OCI-LY1 (cell line): ENCODE data around the gene ZNF777.

Experiments used
- H2AFZ ChIP-seq: fragments of 200-600 bp; sonication (generic), shearing (Covaris generic); 2 replicates; pipeline ENCODE4 v1.6.0; 2014; ENCODE audit warnings: antibody characterized with exemption, mild to moderate bottlenecking, low read length
- H3F3A ChIP-seq: fragments of 200-600 bp; sonication (generic), shearing (Covaris generic); 2 replicates; pipeline ENCODE4 v1.6.0; 2014; ENCODE audit warnings: mild to moderate bottlenecking, antibody characterized with exemption, low read length, moderate library complexity; ENCODE audit not compliant: insufficient read depth
- H3K27ac ChIP-seq: fragments of 200-600 bp; sonication (generic); 2 replicates; pipeline ENCODE4 v1.5.1; 2014; ENCODE audit warnings: low read length, mixed run types, mild to moderate bottlenecking, low read depth; ENCODE audit not compliant: poor library complexity, severe bottlenecking
- H3K27me3 ChIP-seq: fragments of 200-600 bp; sonication (generic); 2 replicates; pipeline ENCODE4 v1.6.0; 2014; ENCODE audit warnings: antibody characterized with exemption, mild to moderate bottlenecking, low read length, moderate library complexity; ENCODE audit not compliant: insufficient read depth
- H3K36me3 ChIP-seq: fragments of 200-600 bp; sonication (generic); 2 replicates; pipeline ENCODE4 v1.6.1; 2014; ENCODE audit warnings: mild to moderate bottlenecking, antibody characterized with exemption, low read length, moderate library complexity, mixed read lengths; ENCODE audit not compliant: insufficient read depth
- H3K4me1 ChIP-seq: fragments of 200-600 bp; sonication (generic); 2 replicates; pipeline ENCODE4 v1.5.1; 2014; ENCODE audit warnings: mild to moderate bottlenecking, low read length, moderate library complexity; ENCODE audit not compliant: insufficient read depth, severe bottlenecking
- H3K4me2 ChIP-seq: fragments of 200-600 bp; sonication (generic), shearing (Covaris generic); 2 replicates; pipeline ENCODE4 v1.6.1; 2014; ENCODE audit warnings: low read length
- H3K4me3 ChIP-seq: fragments of 200-600 bp; sonication (generic); 2 replicates; pipeline ENCODE4 v1.5.1; 2014; ENCODE audit warnings: low read length, low read depth, mild to moderate bottlenecking, mixed read lengths; ENCODE audit not compliant: poor library complexity, severe bottlenecking
- H3K79me2 ChIP-seq: fragments of 200-600 bp; shearing (Covaris generic); 2 replicates; pipeline ENCODE4 v1.6.1; 2016; ENCODE audit warnings: mixed run types, low read length, mixed read lengths; ENCODE audit not compliant: insufficient read depth
- H3K9ac ChIP-seq: fragments of 200-600 bp; sonication (generic), shearing (Covaris generic); 2 replicates; pipeline ENCODE4 v1.6.1; 2014; ENCODE audit warnings: mild to moderate bottlenecking, low read length, mixed read lengths
- H3K9me2 ChIP-seq: fragments of 200-600 bp; sonication (generic), shearing (Covaris generic); 2 replicates; pipeline ENCODE4 v1.6.1; 2014; ENCODE audit warnings: low read depth, mild to moderate bottlenecking, low read length, mixed read lengths
- H3K9me3 ChIP-seq: fragments of 200-600 bp; shearing (Covaris generic); 2 replicates; pipeline ENCODE4 v1.6.1; 2014; ENCODE audit warnings: low read length, mixed read lengths
- H4K20me1 ChIP-seq: fragments of 200-600 bp; sonication (generic), shearing (Covaris generic); 2 replicates; pipeline ENCODE4 v1.6.0; 2016; ENCODE audit warnings: mild to moderate bottlenecking, low read length; ENCODE audit not compliant: insufficient read depth
- CTCF ChIP-seq: fragments of 200-600 bp; sonication (generic), shearing (Covaris generic); IDR thresholded peaks from 2 replicates; pipeline ENCODE4 v1.5.1; 2017; ENCODE audit warnings: mild to moderate bottlenecking, antibody characterized with exemption, low read length, moderate library complexity, mixed read lengths
- EZH2 ChIP-seq: fragments of 200-600 bp; sonication (generic), shearing (Covaris generic); IDR thresholded peaks from 2 replicates; pipeline ENCODE4 v1.8.0; 2017; ENCODE audit warnings: borderline replicate concordance, mixed run types, mild to moderate bottlenecking, antibody characterized with exemption, low read length, moderate library complexity, mixed read lengths

Gene ZNF777

GRCh38 chr7:149456506-149457421 is 4.1 kb downstream of the ZNF777 start:
- Histone ChIP-seq H2AFZ (no peak overlapping the region), H3K9me3 (no peaks in the 10 kb centered on the region), H3K4me2 (no peak overlapping the region), H3K9ac (no peak overlapping the region), H3K9me2 (no peaks in the 10 kb centered on the region), H3K27me3 (no peaks in the 10 kb centered on the region; the same call in 1 of the 2 replicates), H3K36me3 (peaks cover 12% of the 10 kb centered on the region; the same call in 1 of the 2 replicates), H3F3A (peaks cover 4% of the 10 kb centered on the region; the same call in 1 of the 2 replicates), H4K20me1 (no peaks in the 10 kb centered on the region), H3K4me3 (no peak overlapping the region), H3K27ac (no peak overlapping the region), H3K79me2 (no peaks in the 10 kb centered on the region), H3K4me1 (peaks cover 12% of the 10 kb centered on the region)
- no peak for TF ChIP-seq CTCF
- TF ChIP-seq EZH2 = no peak

GRCh38 chr7:149455175-149455950 is 5.5 kb downstream of the ZNF777 start:
- TF ChIP-seq CTCF = no peak
- no peak for TF ChIP-seq EZH2
- H4K20me1 ChIP-seq = no peaks in the 10 kb centered on the region
- H3K9me3 ChIP-seq = no peaks in the 10 kb centered on the region
- H3K36me3 ChIP-seq = peaks cover 21% of the 10 kb centered on the region; the same call in 1 of the 2 replicates
- H3K79me2 ChIP-seq = no peaks in the 10 kb centered on the region
- peaks cover 7% of the 10 kb centered on the region for H3K4me1 ChIP-seq
- no peak overlapping the region for H3K27ac ChIP-seq
- H2AFZ ChIP-seq = no peak overlapping the region
- H3K4me2 ChIP-seq = no peak overlapping the region
- peaks cover 4% of the 10 kb centered on the region; the same call in 1 of the 2 replicates for H3F3A ChIP-seq
- no peak overlapping the region for H3K9ac ChIP-seq
- H3K4me3 ChIP-seq = no peak overlapping the region
- no peaks in the 10 kb centered on the region for H3K27me3 ChIP-seq
- H3K9me2 ChIP-seq = no peaks in the 10 kb centered on the region

GRCh38 chr7:149454750-149455149 is 6.1 kb downstream of the ZNF777 start:
- H3K27ac ChIP-seq = no peak overlapping the region
- H3K9ac ChIP-seq = no peak overlapping the region
- no peaks in the 10 kb centered on the region for H3K79me2 ChIP-seq
- H3K9me2 ChIP-seq = no peaks in the 10 kb centered on the region
- H3K4me3 ChIP-seq = no peak overlapping the region
- H3K36me3 ChIP-seq = peaks cover 27% of the 10 kb centered on the region; the same call in 1 of the 2 replicates
- no peaks in the 10 kb centered on the region for H3K27me3 ChIP-seq
- no peaks in the 10 kb centered on the region for H4K20me1 ChIP-seq
- H3K4me1 ChIP-seq = peaks cover 7% of the 10 kb centered on the region
- peaks cover 4% of the 10 kb centered on the region; the same call in 1 of the 2 replicates for H3F3A ChIP-seq
- H3K4me2 ChIP-seq = no peak overlapping the region
- TF ChIP-seq CTCF = no peak
- no peak for TF ChIP-seq EZH2
- no peak overlapping the region for H2AFZ ChIP-seq
- H3K9me3 ChIP-seq = no peaks in the 10 kb centered on the region
